Globus pallidus (tissue), 1 donor: ENCODE data around the gene CILP2.

Experiments used
- DNase-seq: peaks from one replicate; pipeline ENCODE4 v3.0.0-alpha.2; 2015; ENCODE audit warnings: low spot score

Gene CILP2

DNA sequence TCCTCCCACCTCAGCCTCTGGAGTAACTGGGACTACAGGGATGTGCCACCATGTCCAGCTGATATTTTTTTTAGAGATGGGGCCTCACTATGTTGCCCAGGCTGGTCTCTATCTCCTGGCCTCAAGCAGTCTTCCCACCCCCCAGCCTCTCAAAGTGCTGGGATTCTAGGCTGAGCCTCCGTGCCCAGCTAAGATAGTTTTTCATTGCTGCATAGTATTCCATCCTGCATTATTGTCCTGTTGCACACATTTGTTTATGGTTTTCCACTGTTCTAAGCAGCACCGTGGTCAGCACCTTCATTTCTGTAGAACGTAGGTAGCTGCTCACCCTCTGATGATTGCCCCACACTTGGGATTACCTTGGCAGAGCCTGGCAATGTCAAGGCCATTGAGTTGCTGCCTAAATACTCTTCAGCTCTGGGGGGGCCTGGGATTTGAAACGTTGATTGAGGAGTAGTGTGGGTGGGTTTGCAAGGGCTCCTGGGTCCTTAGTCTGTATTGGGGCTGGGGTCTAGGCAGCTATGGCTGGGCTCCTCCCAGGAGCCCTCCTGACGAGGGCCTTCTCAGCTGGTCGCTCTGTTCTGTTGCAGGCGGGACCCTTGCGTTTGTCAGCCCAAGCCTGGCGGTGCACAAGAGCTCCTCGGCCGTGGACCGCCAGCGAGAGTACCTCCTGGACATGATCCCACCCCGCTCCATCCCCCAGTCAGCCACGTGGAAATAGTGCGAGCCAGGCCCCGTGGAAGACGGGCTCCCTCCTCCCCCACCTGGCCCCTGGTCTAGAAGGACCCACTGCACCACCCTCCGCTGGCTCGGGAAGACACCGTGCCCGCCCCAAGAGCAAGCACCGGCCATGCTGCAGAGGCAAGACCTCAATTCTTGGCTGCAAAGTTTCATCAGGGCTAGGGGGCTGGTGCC lies 33.1 kb upstream of the CILP2 start:
- DNase-seq, result no peak

DNA sequence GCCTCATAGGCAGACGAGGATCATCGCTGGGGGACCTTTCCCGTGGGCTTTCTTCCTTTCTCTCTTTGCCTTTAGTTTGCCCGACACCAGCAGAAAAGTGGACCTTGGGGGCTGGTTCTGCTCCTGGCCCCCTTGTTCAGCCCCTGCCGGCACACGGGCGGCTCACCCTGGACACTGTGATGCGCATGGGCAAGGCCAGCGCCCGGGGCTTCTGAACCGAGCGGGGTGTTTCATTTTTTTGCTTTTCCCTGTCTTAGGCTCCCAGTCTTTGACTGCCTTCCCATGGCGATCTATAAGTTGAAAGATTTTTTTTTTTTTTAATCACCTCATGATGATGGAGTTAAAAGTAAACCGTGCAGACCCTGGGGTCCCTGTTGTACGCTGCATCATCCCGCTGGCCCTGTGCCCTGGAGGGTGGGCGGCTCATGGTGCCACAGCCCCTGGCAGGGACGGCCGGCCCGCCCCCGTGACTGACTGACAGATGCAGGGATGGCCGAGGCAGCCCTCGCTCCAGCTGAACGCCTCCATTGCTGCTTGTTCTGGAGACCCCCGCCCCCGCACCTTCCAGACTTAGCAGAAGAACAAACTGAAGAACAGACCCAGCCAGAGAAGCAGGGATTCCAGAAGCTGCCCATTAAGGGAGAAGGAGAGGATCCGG lies 32.3 kb upstream of the CILP2 start:
- no peak for DNase-seq

DNA sequence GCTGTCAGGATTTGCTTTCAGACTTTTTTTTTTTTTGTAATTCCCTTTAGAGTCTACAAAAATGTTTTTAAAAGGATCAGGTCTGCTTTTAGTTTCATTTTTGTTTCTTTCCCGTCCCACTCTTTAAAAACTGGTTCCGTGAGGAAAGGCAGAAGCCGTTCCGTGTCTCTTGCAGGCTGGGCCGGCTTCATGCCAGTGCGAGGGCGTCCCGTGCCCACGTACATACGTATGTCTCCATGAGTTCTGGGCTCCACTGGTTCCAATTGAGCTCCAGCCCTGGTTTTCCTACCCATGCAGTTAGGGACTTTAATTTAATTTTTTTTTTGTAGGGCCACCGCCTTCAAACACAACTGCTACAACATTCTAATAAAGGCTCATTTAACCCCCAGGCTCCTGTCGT lies 31.5 kb upstream of the CILP2 start:
- DNase-seq, result no peak

DNA sequence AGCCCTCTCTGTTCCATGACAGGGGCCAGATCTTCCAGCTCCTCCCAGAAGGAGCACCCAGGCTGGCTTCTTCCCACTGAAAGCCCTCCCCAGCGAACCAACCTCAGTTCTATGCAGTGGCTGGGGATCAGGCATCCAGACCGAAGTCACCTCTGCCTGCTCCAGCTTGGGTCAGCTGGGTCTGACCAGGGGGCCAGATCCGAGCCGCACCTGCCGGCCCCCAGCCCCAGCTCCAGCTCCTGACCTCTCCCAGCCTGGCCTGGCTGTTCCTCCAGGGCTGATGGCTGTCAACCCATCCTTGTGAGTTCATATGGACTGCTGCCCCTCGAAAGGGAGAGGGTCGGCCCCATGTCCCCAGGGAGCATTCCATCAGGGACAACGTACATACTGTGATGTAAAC lies 30.7 kb upstream of the CILP2 start:
- no peak for DNase-seq

DNA sequence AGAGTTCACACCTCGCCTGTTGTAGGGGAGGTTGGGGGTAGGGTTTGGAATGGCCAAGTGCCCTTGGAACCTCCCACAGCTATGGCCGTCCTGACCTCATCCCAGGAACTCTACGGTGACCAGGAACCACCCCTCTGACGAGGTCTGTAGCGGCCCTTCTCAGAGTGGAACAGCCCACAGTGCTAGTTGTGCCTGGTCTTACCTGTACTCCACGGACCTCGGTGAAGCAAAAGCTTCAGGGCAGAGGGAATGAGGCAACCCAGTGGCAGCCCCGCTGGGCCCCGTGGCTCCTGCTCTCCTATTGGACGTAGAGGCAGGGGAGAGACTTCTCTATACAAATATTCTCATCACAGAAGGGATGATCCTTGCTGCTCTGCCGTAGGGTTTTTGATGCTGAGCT lies 29.8 kb upstream of the CILP2 start:
- DNase-seq, result no peak

DNA sequence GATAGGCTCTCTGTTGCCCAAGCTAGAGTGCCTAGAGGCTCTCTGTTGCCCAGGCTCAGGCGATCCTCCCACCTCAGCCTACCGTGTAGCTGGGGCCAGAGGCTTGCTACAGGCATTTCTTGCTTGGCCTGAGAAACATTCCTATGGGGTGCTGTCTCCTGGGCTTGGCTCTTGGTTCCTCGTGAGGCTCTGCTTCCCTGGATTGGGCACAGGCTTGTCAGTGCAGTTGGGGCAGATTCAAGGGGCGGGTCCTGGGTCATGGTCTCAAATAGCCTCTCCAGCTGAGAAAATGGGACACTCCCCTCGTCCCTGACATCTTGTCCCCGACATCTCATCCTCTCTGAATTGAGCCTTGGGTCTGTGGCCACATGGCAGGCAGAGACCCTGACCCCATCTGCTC lies 27.6 kb upstream of the CILP2 start:
- DNase-seq, result no peak

DNA sequence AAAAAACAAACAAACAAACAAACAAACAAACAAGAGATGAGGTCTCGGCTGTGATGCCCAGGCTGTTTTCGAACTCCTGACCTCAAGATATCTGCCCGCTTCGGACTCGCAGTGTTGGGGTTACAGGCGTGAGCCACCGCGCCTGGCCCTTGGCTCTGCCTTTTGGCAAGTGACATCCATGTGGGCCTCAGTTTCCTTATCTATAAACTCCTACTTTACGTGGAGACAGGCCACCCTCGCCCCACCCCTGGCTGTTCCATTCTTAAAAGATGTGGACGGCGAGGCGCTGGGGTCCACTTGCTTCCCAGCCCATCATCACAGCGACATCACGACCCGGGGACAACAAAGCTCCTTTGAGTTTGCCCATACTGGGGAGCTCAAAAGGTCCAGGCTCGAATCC lies 24.4 kb upstream of the CILP2 start:
- no peak for DNase-seq

DNA sequence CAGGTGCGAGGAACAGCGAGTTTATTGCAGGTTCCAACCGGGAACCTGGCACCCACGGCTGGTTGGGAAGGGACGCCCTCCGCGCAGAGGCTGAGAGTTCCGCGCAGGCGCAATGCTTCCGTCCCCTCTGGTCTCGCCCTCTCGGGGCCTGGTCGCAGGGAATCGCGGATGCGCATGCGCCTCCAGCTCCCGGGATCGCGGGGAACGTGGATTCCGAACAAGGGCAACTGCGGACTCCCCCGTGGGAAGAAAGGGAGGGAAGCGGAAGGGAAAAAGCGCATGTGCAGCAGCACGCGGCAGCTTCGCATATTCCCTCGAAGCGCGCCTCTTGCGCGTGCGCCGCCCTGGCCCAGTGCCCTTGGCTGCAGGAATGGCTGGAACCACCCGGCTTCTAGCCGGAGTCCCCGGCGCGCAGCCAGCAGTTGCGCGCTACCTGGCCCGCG lies 23.8 kb upstream of the CILP2 start:
- DNase-seq, result no peak

DNA sequence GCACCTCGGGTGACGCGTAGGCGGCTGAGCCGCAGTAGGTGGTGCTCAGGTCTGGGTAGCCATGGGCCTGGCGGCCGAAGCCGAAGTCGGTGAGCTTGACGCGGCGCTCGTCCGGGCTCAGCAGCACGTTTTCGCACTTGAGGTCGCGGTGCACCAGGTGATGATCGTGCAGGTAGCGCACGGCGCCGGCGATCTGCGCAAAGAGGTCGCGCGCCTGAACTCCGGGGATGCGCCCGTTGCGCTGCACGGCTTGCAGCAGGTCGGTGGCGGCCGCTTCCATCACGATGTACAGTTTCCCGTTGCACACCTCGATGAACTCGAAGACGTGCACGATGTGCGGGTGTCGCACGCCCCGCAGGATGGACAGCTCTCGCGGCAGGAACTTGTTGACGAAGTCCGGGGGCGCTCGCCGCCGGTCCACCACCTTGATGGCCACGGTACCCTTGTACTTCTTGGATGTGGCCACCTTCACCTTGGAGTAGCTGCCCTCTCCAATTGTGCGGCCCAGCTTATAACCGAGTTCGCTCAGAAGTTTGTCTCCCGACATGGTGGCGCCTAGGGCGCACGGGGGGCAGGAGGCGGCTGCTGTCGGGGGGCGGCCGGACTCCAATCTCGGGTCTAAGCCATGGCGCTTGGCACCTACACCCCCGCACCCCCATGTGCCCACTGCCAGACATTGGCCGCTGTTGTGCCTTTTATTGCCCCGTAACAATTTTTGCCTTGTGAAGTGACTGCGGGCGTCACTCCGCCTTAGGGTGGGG lies 23.0 kb upstream of the CILP2 start, which contains the start of gene TSSK6:
Gene TSSK6 (minus strand): TSS at position 668 of the 761 bp plus-strand sequence. CDS start 121 bp downstream, at position 547.
- DNase-seq, result no peak

DNA sequence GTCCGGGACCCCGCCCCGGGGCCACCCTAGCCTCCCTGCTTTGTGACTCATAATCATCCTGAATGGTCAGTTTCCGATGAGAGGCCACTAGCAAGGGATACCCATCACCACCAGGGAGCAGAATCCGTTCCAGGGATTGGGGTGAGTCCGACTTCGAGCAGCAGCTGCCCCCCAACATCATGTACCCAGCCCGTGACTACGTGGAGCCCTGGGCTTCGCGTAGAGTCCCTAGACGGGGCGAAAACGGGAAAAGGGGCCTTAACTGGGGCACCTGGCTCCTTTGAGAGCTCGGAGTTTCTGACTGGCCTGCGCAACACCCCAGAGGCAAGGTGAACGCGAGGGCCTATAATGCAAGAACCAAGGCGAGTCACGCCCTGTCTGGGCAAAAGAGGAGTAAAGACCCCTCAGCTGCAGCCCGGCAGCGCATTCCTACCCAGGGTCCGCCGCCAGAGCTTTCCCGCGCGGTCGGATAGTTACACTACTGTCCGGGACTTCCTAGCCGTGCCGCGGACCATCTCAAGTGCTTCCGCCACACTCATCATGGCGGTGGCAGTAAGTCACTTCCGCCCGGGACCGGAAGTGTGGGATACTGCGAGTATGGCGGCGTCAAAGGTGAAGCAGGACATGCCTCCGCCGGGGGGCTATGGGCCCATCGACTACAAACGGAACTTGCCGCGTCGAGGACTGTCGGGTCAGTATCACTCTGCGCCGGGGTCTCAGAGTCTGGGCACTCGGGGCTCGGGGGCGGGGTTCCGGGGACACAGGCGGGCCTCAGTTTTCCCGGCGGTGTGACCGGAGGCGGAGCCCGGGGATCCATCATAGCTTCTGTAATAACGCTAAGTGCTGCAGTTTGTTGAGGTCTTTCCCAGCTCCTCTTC lies 22.2 kb upstream of the CILP2 start, which contains the start of gene NDUFA13:
Gene NDUFA13 (plus strand): TSS at position 584 of the 878 bp plus-strand sequence. CDS start 14 bp downstream, at position 598.
- DNase-seq, result peak; percentile 89

DNA sequence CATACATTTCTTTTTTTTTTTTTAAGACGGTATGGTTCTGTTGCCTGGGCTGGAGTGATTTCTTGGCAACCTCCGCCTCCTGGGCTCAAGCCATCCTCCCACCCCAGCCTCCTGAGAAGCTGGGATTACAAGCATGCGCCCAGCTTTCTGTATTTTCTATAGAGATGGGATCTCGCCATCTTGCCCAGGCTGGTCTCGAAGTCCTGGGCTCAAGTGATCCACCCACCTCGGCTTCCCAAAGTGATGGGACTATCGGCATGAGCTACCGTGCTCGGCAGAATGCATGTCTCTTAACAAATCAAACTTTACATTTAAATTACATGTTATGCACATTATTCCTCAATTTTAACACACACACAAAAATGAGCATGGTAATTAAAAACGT lies 20.8 kb upstream of the CILP2 start:
- DNase-seq, result no peak

DNA sequence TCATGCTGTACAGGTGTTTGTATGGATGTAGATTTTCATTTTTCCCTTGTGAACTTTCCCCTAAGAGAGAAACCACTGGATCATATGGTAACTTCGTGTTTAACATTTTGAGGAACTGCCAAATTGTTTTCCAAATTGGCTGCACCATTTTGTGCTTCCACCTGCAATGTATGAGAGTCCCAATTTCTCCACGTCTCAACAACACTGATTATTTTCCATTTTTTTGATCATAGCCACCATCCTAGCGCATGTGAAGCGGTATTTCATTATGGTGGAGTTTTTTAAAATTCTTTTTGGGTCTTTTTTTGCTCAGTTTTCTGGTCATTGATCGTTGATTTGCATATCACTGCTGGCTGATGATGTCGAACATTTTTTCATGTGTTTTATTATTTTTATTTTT lies 17.1 kb upstream of the CILP2 start:
- DNase-seq, result no peak

DNA sequence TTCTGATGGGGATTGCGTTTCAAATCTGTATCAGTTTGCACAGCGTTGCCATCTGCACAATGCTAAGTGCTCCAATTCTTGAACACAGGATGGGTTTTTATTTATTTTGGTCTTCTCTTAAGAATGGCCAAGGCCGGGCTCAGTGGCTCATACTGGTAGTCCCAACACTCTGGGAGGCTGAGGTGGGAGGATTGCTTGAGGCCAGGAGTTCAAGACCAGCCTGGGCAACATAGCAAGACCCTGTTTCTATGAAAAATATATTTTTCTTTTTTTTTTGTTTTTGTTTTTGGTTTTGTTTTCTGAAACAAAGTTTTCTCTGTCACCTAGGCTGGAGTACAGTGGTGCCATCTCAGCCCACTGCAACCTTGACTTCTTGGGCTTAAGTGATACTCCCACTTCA lies 14.9 kb upstream of the CILP2 start:
- DNase-seq, result no peak

DNA sequence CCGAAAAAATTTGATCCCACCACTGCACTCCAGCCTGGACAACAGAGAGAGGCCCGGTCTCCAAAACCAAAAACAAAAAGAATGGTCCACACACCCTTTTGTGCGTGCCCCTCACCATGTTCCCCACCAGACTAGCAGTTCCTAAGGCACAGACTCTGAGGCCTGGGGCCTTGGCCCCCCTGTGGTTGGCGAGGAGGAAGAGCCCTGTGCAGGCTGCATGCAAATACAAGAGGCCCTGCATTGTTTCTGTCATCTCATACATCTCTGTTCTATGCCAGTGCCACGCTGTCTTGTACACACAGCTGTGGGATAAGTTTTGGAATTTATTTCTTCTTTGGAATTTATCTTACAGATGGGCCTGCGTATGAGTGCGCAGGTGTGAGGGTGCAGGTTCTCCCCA lies 14.0 kb upstream of the CILP2 start:
- no peak for DNase-seq

DNA sequence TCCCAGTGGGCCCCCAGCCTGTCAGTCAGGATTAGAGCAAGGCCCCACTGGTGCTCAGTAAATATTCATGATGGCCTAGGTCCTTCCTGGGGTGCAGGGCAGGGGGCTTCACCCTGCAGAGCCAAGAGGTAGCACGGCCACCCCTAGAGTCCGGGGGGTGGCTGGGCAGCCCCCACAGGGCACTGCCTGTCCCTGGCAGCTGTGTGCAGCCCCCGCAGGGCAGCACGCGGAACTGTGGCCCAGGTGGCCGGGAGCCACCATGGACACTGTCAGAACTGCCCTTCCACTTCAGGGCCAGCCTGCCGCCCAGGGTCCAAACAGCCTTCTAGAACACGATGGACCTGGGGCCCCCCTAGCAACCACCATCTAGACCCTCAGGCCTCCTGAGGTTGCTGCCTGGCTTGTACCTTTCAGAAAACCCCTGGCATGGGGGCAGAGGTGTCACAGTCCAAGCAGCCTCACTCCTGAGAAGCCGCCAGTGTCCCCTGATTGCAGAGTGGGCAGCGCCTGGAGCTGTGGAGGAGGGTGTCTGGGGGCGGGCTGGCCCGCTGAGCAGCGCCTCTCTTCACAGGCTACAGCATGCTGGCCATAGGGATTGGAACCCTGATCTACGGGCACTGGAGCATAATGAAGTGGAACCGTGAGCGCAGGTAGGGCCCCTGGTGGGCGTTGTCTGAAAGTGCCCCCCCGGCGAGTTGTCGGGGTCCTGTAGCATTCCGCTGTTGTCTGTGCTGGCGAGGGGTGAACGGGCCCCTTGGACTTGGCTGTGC lies 12.3 kb upstream of the CILP2 start:
- no peak for DNase-seq

DNA sequence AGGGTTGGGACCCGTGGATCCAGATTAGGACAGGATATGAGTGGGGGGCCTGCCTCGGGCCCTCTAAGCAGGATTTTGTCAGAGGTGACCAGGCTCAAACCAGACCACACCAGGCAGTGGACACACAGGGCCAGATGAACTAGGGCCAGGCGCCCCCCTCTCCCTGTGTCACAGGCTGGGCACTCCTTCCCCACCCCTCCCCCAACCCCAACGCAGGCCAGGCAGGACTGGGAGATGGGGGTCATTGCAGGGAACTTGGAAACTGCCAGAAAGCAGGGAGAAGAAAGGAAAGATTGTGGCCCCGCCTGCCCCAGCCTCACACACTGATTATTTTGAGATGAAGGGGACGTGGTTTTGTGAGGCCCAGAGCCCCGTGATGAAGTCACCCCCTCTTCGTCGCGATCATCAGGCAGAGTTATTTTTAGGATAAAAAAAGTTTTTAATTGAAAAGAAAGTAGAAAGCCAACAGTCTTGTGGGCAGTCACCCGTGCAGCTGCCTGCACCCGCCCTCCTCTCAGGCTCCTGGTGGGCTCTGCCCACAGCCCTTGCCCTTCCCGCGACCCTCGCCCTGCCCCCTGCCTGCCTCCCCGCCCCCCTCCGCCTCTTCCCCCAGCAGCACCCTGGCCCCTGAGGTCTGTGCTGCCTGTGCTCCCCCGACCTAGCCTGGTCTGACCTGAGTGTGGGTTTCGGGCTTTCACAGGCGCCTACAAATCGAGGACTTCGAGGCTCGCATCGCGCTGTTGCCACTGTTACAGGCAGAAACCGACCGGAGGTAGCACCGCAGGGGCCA lies 11.3 kb upstream of the CILP2 start:
- no peak for DNase-seq

DNA sequence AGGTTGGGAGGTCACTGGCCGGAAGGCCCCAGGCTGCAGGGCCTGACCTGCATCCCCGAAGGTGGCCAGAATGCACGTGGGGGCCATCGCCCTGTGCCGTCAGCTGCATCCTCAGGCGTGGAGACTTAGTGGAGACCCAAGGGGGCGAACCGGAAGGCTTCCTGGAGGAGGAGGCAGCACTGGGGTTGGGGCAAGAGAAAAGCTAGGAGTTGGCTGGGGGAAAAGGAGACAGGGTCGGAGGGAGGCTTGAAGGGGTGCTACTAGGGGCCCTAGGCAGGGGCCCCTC lies 10.8 kb upstream of the CILP2 start:
- no peak for DNase-seq

DNA sequence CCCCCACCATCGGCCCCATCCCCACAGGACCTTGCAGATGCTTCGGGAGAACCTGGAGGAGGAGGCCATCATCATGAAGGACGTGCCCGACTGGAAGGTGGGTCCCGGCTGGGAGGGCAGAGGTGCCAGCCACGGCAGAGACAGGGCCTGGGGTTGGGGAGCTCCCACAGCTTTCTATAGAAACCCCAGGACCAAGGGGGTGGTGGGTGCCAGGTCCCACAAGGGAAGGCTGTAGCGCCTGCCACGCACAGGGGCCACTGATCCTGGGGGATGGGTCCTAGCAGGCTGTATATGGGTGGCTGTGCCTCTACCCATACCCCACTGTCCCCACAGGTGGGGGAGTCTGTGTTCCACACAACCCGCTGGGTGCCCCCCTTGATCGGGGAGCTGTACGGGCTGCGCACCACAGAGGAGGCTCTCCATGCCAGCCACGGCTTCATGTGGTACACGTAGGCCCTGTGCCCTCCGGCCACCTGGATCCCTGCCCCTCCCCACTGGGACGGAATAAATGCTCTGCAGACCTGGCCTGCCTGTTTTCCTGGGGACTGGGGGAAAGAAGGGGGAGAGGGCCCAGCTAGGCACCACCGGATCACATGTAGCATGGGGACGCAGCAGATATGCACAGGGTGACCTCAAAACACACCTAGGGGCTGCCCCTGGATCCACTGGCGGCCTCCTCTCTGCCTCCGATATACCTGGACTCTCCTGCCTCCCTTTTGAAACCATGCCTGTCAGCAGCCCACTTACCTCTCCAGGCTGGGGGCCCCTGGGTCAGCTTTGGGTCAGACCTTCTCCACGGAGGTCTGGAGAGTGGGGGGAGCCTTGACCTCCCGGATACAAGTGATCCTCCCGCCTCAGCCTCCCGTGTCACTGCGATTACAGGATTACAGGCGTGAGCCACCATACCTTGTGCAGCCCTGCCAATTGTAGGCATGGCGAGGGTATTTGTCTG lies 10.1 kb upstream of the CILP2 start:
- no peak for DNase-seq
